GM12878 (cell line): ENCODE data around the gene CSH2.
A peak's percentile ranks its signal among the peaks of the same experiment; 100 is the strongest.

ENCODE experiments used
- CTCF ChIP-seq, 3 experiments: IDR thresholded peaks in 2 of 3; conservative IDR thresholded peaks in 1 of 3; 2 replicates each; pipeline ENCODE4 v1.5.1; 2011; ENCODE audit warnings: low read depth in 3 of 3, low read length in 3 of 3, mild to moderate bottlenecking in 3 of 3, control low read depth in 2 of 3, moderate library complexity in 2 of 3, inconsistent platforms in 1 of 3, mixed read lengths in 1 of 3; ENCODE audit not compliant: control insufficient read depth in 2 of 3, insufficient read depth in 1 of 3; ENCODE audit errors: extremely low read depth in 1 of 3
- ETV6 ChIP-seq, 2 experiments: fragments of 450-650 bp in 1 of 2; IDR thresholded peaks in 1 of 2; conservative IDR thresholded peaks in 1 of 2; 2 replicates each; pipeline ENCODE4 v1.6.1; 2014; ENCODE audit warnings: antibody characterized with exemption in 1 of 2, borderline replicate concordance in 1 of 2, low read depth in 1 of 2, mild to moderate bottlenecking in 1 of 2, moderate library complexity in 1 of 2
- KAT2A ChIP-seq: conservative IDR thresholded peaks from 2 replicates; pipeline ENCODE4 v1.6.1; 2011; ENCODE audit warnings: low read depth, low read length; ENCODE audit not compliant: control insufficient read depth
- POLR2A ChIP-seq: IDR thresholded peaks from 2 replicates; pipeline ENCODE4 v1.6.1; 2011; ENCODE audit warnings: low read depth, mild to moderate bottlenecking, low read length
- POLR2AphosphoS5 ChIP-seq: IDR thresholded peaks from 2 replicates; pipeline ENCODE4 v1.6.1; 2011; ENCODE audit warnings: mild to moderate bottlenecking, low read length, inconsistent platforms
- SP1 ChIP-seq: IDR thresholded peaks from one replicate; pipeline ENCODE4 v1.6.1; 2011; ENCODE audit warnings: low read depth, low read length
- ZBTB40 ChIP-seq: fragments of 450-650 bp; IDR thresholded peaks from 2 replicates; pipeline ENCODE4 v1.6.1; 2016; ENCODE audit warnings: mild to moderate bottlenecking, moderate library complexity, borderline replicate concordance
- TF ChIP-seq, protein P1 (sequence below): fragments of 450-650 bp; IDR thresholded peaks from 2 replicates; pipeline ENCODE4 v1.6.1; 2016; ENCODE audit warnings: mild to moderate bottlenecking

DNA sequence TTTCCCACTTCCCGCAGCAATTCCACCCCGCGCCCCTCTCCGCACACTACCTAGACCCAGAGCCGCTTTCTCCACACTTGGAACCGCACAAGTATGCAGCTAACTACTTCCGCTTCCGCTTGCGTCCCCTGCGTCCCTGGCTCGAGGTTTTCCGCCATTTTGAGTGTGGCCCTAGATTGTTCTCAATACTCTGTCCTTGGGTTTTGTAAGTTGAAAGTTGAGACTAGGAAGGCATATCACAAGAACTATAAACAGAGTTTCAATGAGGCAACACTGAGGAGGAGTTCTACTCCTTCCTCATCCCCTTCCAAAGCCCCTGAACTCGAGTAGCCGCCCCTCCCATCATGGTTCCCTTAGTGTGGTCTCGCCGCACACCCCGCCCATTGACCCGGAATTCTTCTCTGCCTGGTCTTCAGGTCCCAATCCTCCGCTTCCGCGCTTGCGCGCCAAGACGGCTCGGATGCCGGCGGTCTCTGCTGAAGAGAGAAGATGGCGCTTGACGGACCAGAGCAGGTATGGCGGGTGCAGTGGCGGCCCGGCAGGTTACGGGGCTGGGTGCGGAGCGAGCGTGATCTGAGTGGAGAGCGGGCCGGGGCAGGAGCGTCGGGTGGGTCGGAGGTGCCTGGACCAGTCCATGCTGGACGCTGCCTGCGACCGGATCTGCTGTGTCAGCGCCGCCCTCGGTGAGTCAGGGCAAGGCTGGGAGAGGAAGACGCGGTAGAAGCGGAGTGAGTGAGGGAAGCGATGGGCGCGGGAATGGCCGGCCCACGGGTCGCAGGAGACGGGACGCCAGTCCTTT lies 46.3 kb downstream of the CSH2 start, which contains the start of the genes FTSJ3 and PSMC5:
- TF ChIP-seq POLR2AphosphoS5 (peak; percentile 95), POLR2A (peak; percentile 99), CTCF (IDR thresholded peaks at IDR 0.05 in 2 of 3, conservative IDR thresholded peaks at IDR 0.05 in 1 of 3; ENCODE audit: control insufficient read depth in 2 of 3, extremely low read depth in 1 of 3, insufficient read depth in 1 of 3, low read depth in 3 of 3, low read length in 3 of 3) (peak; percentile 60 to 73 (median 61)), ZBTB40 (peak; percentile 98), KAT2A (no peak), ETV6 (conservative IDR thresholded peaks at IDR 0.05 in 1 of 2, IDR thresholded peaks at IDR 0.05 in 1 of 2; ENCODE audit: borderline replicate concordance in 1 of 2, low read depth in 1 of 2) (no peak), SP1 (no peak)
- TF ChIP-seq, protein P1, sequence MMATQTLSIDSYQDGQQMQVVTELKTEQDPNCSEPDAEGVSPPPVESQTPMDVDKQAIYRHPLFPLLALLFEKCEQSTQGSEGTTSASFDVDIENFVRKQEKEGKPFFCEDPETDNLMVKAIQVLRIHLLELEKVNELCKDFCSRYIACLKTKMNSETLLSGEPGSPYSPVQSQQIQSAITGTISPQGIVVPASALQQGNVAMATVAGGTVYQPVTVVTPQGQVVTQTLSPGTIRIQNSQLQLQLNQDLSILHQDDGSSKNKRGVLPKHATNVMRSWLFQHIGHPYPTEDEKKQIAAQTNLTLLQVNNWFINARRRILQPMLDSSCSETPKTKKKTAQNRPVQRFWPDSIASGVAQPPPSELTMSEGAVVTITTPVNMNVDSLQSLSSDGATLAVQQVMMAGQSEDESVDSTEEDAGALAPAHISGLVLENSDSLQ, result peak; percentile 68
